ENCODE data around the gene AGPAT4. TPM values are rescaled to one million over a fixed set of nuclear protein-coding genes. Genes with fewer than 3 reads are reported as not detected.

Gene AGPAT4
- total and polyA plus RNA-seq, 2 donors (not counting 3 experiments of a cell fraction or from before 2014, with no cell fraction given): 10.2 to 15.2 TPM

GRCh38 chr6:161130967-161131766 is 142.7 kb downstream of the AGPAT4 start:
- TF ChIP-seq JUN (IDR thresholded peaks at IDR 0.05; ENCODE audit: borderline replicate concordance, insufficient read depth, insufficient read length, low read depth): no peak
- TF ChIP-seq MYC (IDR thresholded peaks at IDR 0.05; ENCODE audit: low read depth, low read length): no peak
- no peak for TF ChIP-seq MAX (IDR thresholded peaks at IDR 0.05; ENCODE audit: insufficient read depth, insufficient read length)
- TF ChIP-seq FOS (IDR thresholded peaks at IDR 0.05; ENCODE audit: borderline replicate concordance, insufficient read depth, low read length): no peak
- no peak for TF ChIP-seq POLR2A (IDR thresholded peaks at IDR 0.05; ENCODE audit: low read depth, low read length)
- no peak for TF ChIP-seq CTCF (IDR thresholded peaks at IDR 0.05; ENCODE audit: extremely low read depth in 1 of 2, insufficient read depth in 1 of 2, low read depth in 1 of 2, low read length in 2 of 2)
- TF ChIP-seq POLR2AphosphoS5 (IDR thresholded peaks at IDR 0.05; ENCODE audit: insufficient read depth, low read depth, low read length): no peak
- no peak for TF ChIP-seq GATA2 (IDR thresholded peaks at IDR 0.05; ENCODE audit: insufficient read depth, insufficient read length, low read depth, low read length)
- no peak for TF ChIP-seq EZH2 (IDR thresholded peaks at IDR 0.05; ENCODE audit: borderline replicate concordance, low read depth, low read length, severe bottlenecking)
- Histone ChIP-seq H3K79me2 (ENCODE audit: control insufficient read depth, insufficient read depth, low read length) (no peaks in the 10 kb centered on the region), H3K4me1 (ENCODE audit: control insufficient read depth, extremely low read depth, insufficient read depth, low read length) (no peaks in the 10 kb centered on the region), H3K27me3 (ENCODE audit: control insufficient read depth in 2 of 2, insufficient read depth in 2 of 2, low read length in 2 of 2) (no peaks in the 10 kb centered on the region), H2AFZ (ENCODE audit: low read depth, low read length) (no peak overlapping the region), H3K9me3 (replicated peaks; ENCODE audit: control insufficient read depth, insufficient read depth, low read length) (no peaks in the 10 kb centered on the region), H3K4me2 (ENCODE audit: insufficient read depth, low read length) (no peak overlapping the region), H3K9ac (replicated peaks; ENCODE audit: extremely low read depth, insufficient read depth, low read length) (no peak overlapping the region), H3K36me3 (ENCODE audit: control insufficient read depth in 2 of 2, extremely low read depth in 1 of 2, insufficient read depth in 2 of 2, low read length in 2 of 2) (peaks cover 0 to 3% of the 10 kb centered on the region in 2 experiments), H3K27ac (ENCODE audit: insufficient read depth, low read depth, low read length) (no peak overlapping the region), H3K4me3 (replicated peaks in 1 of 3; ENCODE audit: insufficient read depth in 1 of 3, low read depth in 1 of 3, low read length in 3 of 3) (no peak overlapping the region), H4K20me1 (replicated peaks; ENCODE audit: control insufficient read depth, extremely low read depth, insufficient read depth, low read length) (no peaks in the 10 kb centered on the region), H3K9me1 (replicated peaks; ENCODE audit: control insufficient read depth, extremely low read depth, insufficient read depth, low read length) (no peaks in the 10 kb centered on the region)
- POLR2A ChIA-PET: no interaction called here
- DNase-seq (ENCODE audit: low read depth, low spot score) (no peak), FAIRE-seq (no peak)
- CTCF ChIA-PET: interaction anchor here (0.8 kb wide), 1 partner anchor 200 kb away, joined by 4 read pairs; no protein-coding TSS in a partner anchor
- intact Hi-C loops (cut with micrococcal nuclease): loop anchor here (5.0 kb wide), 1 partner anchor 141 kb away; the partner anchor contains the start of gene AGPAT4
- BruUV-seq (replicated peaks): no TSS peak
- dilution Hi-C loops (cut with MboI; ENCODE audit: extremely low pct_ligation_motif_present, low sequenced_read_pairs): no loop called here
